Keratinocyte (primary cell): ENCODE measurements around the gene VIPR2.

Experiments used
- EZH2 ChIP-seq: IDR thresholded peaks from one replicate; pipeline ENCODE4 v1.6.1; 2012; ENCODE audit warnings: inconsistent platforms, mild to moderate bottlenecking, low read length, moderate library complexity
- TF ChIP-seq, protein P1 (sequence below), 3 experiments: IDR thresholded peaks in 1 of 3; conservative IDR thresholded peaks in 1 of 3; optimal IDR thresholded peaks in 1 of 3; 2 replicates in 2 of 3; 3 replicates in 1 of 3; pipeline versions ENCODE3 to v1.5.1; 2011; ENCODE audit warnings: low read length in 3 of 3, mild to moderate bottlenecking in 3 of 3, moderate library complexity in 2 of 3, control low read depth in 1 of 3, inconsistent platforms in 1 of 3; ENCODE audit not compliant: insufficient read depth in 2 of 3; ENCODE audit errors: extremely low read depth in 1 of 3

DNA sequence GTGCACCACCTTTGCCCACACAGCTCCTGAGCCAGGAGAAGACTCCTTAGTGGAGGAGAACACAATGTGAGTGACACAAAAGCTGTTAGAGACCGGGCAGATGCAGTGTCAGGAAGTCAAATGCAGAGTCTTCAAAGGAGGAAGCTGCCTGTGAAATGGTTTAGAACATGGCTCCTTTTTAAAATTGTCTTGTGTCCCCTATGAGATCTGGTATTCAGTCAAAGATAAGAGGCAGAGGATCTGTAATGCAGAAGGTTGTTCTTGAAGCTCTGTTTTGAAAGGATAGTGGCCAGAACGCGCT is 133.0 kb downstream of the VIPR2 start:
- TF ChIP-seq, protein P1, sequence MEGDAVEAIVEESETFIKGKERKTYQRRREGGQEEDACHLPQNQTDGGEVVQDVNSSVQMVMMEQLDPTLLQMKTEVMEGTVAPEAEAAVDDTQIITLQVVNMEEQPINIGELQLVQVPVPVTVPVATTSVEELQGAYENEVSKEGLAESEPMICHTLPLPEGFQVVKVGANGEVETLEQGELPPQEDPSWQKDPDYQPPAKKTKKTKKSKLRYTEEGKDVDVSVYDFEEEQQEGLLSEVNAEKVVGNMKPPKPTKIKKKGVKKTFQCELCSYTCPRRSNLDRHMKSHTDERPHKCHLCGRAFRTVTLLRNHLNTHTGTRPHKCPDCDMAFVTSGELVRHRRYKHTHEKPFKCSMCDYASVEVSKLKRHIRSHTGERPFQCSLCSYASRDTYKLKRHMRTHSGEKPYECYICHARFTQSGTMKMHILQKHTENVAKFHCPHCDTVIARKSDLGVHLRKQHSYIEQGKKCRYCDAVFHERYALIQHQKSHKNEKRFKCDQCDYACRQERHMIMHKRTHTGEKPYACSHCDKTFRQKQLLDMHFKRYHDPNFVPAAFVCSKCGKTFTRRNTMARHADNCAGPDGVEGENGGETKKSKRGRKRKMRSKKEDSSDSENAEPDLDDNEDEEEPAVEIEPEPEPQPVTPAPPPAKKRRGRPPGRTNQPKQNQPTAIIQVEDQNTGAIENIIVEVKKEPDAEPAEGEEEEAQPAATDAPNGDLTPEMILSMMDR (optimal IDR thresholded peaks at IDR 0.05 in 1 of 3, IDR thresholded peaks at IDR 0.05 in 1 of 3, conservative IDR thresholded peaks at IDR 0.05 in 1 of 3; ENCODE audit: extremely low read depth in 1 of 3, insufficient read depth in 2 of 3, low read length in 3 of 3), result no peak
- TF ChIP-seq EZH2, result no peak
